GM12865 (cell line): ENCODE measurements around the gene OR13G1.

Experiments used
- DNase-seq: peaks from one replicate; pipeline ENCODE4 v3.0.0; 2010; ENCODE audit warnings: low read depth
- H3K4me3 ChIP-seq: 2 replicates; pipeline ENCODE4 v1.5.1; 2011; ENCODE audit warnings: mild to moderate bottlenecking, low read depth, low read length, control low read depth
- TF ChIP-seq, protein P1 (sequence below): IDR thresholded peaks from 2 replicates; pipeline ENCODE4 v1.5.1; 2011; ENCODE audit warnings: low read length, control low read depth, low read depth, inconsistent platforms; ENCODE audit not compliant: insufficient read depth; ENCODE audit errors: missing control alignments

Gene OR13G1

DNA sequence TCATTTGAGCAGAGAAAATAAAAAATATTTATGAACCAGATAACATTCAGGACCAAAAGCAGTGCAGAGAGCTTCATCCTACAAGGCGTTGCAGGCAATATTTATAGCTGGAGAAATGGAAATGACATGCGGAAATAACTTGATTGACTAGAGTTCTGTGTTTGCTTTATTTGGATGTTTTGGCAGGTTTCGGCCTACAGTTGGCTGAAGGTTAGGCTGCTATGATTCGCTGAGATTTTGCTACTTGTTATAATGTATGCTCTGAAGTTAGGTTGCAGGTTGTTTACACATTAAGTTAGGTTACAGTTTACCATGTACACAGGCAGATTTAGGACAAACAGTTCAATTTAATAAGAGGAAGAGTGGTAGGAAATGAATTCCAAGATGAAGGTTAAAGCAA lies 632 bp upstream of the OR13G1 start:
- no peak overlapping the region for H3K4me3 ChIP-seq
- no peak for DNase-seq
- TF ChIP-seq, protein P1, sequence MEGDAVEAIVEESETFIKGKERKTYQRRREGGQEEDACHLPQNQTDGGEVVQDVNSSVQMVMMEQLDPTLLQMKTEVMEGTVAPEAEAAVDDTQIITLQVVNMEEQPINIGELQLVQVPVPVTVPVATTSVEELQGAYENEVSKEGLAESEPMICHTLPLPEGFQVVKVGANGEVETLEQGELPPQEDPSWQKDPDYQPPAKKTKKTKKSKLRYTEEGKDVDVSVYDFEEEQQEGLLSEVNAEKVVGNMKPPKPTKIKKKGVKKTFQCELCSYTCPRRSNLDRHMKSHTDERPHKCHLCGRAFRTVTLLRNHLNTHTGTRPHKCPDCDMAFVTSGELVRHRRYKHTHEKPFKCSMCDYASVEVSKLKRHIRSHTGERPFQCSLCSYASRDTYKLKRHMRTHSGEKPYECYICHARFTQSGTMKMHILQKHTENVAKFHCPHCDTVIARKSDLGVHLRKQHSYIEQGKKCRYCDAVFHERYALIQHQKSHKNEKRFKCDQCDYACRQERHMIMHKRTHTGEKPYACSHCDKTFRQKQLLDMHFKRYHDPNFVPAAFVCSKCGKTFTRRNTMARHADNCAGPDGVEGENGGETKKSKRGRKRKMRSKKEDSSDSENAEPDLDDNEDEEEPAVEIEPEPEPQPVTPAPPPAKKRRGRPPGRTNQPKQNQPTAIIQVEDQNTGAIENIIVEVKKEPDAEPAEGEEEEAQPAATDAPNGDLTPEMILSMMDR: no peak

DNA sequence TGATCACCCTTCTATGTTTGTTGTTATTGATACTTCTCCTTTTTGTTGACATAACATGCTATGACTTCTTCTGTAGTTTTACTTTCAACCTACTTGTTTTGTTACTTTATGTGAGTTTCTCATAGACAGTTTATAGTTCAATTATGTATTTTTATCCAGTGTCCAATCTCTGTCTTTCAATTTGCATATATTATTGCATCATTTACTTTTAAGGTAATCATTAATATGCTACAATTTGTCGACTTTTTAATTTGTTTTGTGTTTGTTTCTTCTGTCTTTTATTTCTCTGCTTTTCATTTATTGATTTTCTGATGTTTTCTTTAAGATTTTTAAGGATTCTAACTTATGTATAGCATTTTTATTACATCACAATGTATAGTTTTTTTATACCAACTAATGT lies 10.3 kb downstream of the OR13G1 start:
- H3K4me3 ChIP-seq: no peak overlapping the region
- TF ChIP-seq, protein P1: no peak
- no peak for DNase-seq

DNA sequence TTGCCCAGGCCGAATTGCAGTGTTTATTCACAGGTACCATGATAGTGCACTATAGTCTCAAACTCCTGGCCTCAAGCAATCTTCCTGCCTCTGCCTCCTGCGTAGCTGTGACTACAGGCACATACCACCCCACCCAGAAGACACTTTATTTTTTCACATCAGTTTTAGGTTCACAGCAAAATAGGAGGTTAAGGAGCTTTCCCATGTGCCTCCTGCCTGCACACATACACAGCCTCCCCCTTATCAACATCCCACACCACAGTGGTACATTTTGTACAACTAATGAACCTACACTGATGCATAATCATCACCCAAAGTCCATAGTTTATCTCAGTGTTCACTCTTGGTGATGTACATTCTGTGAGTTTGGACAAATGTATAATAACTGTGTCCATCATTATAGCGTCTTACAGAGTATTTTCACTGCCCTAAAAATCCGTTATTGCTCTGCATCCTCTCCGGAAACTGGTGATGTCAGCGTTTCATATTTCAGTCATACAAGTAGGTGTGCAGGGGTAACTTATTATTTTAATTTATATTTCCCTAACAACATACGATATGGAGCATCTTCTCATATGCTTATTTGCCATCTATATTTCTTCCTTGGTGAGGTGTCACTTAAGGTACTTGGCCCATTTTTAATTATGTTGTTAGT lies 23.2 kb downstream of the OR13G1 start:
- no peak overlapping the region for H3K4me3 ChIP-seq
- TF ChIP-seq, protein P1: no peak
- no peak for DNase-seq

GRCh38 chr1:247653040-247653439 lies 26.5 kb downstream of the OR13G1 start:
- DNase-seq: no peak
- H3K4me3 ChIP-seq: no peak overlapping the region
- TF ChIP-seq, protein P1: no peak

DNA sequence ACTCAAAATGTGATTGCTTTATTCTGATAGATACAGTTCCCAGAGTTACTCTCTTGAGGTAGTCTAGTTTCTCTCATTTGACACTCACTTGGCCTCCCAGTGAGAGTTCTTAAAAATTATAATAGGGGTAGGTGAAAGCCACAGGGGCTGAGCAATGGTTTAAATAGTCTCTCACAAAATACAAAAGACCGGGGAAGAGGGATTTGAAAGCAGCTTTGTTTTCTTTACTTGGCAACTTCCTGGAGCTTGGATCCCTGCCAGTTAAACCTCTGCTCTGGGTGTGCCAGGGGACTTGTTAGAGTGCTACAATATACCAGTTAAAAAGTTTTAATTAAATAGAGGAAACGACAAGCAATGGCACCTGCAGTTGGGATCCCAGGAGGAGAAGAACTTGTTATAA lies 31.7 kb downstream of the OR13G1 start:
- no peak for DNase-seq

DNA sequence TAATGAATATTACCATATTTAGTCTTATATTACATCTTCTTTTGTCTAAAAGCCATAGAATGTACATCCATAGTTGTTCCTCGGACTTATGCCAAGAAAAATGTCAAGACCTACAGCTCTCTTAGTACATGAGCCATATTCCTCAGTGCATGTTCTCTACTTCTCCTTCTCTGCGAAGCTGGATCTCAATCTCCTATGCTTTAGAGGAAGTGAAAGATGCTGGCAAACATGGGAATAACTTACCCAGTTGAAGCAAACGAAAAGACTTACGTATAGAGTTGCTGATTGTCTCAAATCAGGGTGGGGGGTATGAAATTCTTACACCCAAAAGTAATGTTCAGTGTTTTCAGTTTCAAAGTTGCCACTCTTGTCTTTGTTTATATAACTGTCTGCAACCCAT lies 32.7 kb downstream of the OR13G1 start:
- DNase-seq: no peak
- TF ChIP-seq, protein P1: no peak

More for the DNA sequence above, 31.7 kb downstream of the OR13G1 start:
- TF ChIP-seq, protein P1: no peak
- no peak overlapping the region for H3K4me3 ChIP-seq

GRCh38 chr1:247642742-247643141 lies 36.8 kb downstream of the OR13G1 start:
- H3K4me3 ChIP-seq: no peak overlapping the region
- TF ChIP-seq, protein P1: no peak
- DNase-seq: no peak

More for the DNA sequence above, 32.7 kb downstream of the OR13G1 start:
- no peak overlapping the region for H3K4me3 ChIP-seq
